GM12873 (cell line): Measurements from ENCODE around the gene LYPD5.

Experiments
- CTCF ChIP-seq: IDR thresholded peaks from 2 replicates; pipeline ENCODE4 v1.5.1; 2012; ENCODE audit warnings: low read depth, mild to moderate bottlenecking, moderate library complexity, low read length, control low read depth; ENCODE audit not compliant: insufficient read depth; ENCODE audit errors: missing control alignments

Gene LYPD5

GRCh38 chr19:43820884-43821215, 18.6 kb upstream of the LYPD5 start:
- no peak for TF ChIP-seq CTCF

GRCh38 chr19:43820098-43820883, 18.0 kb upstream of the LYPD5 start:
- TF ChIP-seq CTCF: no peak

GRCh38 chr19:43818500-43818899, 16.3 kb upstream of the LYPD5 start:
- no peak for TF ChIP-seq CTCF

- TF ChIP-seq CTCF: no peak
Observed at GRCh38 chr19:43814663-43815352, 12.6 kb upstream of the LYPD5 start.

- TF ChIP-seq CTCF: no peak
Observed at GRCh38 chr19:43812688-43813087, 10.4 kb upstream of the LYPD5 start.

GRCh38 chr19:43812259-43812658, 10.0 kb upstream of the LYPD5 start:
- TF ChIP-seq CTCF: no peak

GRCh38 chr19:43811837-43812236, 9.6 kb upstream of the LYPD5 start:
- TF ChIP-seq CTCF: no peak
